ENCODE results near the gene SYNRG.

Gene SYNRG

GRCh38 chr17:37475731-37476420, 133.3 kb downstream of the SYNRG start:
- DNase-seq, result no peak

- DNase-seq, result no peak
Observed at GRCh38 chr17:37470181-37470580, 139.0 kb downstream of the SYNRG start.

- no peak for DNase-seq
Observed at GRCh38 chr17:37466471-37466870, 142.7 kb downstream of the SYNRG start.

- DNase-seq, result no peak
Observed at GRCh38 chr17:37465069-37465616, 144.1 kb downstream of the SYNRG start.

All from activated CD4-positive, alpha-beta T cell treated with anti-CD3 and anti-CD28 coated beads, Interleukin-2, Interleukin-6, amounts not matched to agents 100 ng/mL and 50 ng/mL, durations not matched to agents 16 hours and 8 hours (primary cell).